Epithelial cell of proximal tubule (primary cell): ENCODE data around the gene SMOC2. TPM values are rescaled to one million over a fixed set of nuclear protein-coding genes. Genes with fewer than 3 reads are reported as not detected.

ENCODE experiments used
- DNase-seq: peaks from one replicate; pipeline ENCODE4 v3.0.0-alpha.2; 2011; ENCODE audit warnings: low read depth
- H3K4me3 ChIP-seq: 2 replicates; pipeline ENCODE4 v1.5.1; 2011; ENCODE audit warnings: low read depth, mild to moderate bottlenecking, low read length
- CTCF ChIP-seq: conservative IDR thresholded peaks from 2 replicates; pipeline ENCODE4 v1.5.1; 2012; ENCODE audit warnings: low read depth, mild to moderate bottlenecking, low read length
- total RNA-seq: library from RNA; depleted of rRNA; stranded (reverse); fragments of >200 nt; gene quantifications from 2 replicates; pipeline ENCODE4 v1.2.3, GENCODE V29; 2015

SMOC2 gene
- total RNA-seq, 1 donor from 2014 or later: 0.35 TPM

- DNase-seq: no peak
- no peak for TF ChIP-seq CTCF
- no peak overlapping the region for H3K4me3 ChIP-seq
These were observed 1.7 kb downstream of the SMOC2 start for GRCh38 chr6:168442646-168443045.

DNA sequence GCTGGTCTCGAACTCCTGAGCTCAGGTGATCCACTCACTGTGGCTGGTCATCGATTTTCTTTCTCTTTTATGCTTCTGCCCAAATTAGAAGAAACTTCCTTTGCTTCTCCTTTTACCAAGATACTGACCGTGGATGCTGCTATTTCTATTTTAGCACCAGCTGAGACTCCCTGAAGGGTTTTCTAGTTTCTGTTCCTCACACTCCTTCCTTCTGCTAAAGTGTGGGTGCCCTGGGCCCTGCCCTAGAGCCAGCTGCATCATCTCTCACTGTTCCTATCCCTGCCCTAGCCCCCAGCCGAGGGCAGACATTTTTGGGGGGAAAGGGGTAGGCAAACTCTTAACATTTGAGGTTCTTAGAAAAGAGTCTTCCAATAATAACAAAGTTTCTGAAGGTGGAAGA, 6.3 kb downstream of the SMOC2 start:
- DNase-seq: no peak
- no peak for TF ChIP-seq CTCF
- no peak overlapping the region for H3K4me3 ChIP-seq

DNA sequence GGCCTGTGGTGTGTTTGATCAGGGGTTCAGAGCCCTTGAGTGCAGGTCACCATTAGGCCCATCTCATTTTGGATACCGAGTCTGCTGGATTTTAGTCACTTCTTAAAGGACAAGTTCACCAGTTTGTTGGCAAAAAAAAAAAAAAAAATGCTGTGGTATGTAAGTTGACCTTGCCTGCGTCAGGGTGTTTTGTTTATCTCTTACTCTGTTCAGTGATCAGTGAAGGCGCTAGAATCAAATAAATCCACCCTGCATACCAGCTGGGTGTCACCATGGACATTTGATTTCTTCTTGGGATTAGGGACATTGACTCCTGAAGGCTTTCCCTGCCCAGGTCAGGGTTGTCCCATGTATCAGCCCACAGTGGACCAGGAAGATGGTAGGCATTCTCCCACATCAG, 6.7 kb downstream of the SMOC2 start:
- DNase-seq: no peak
- no peak for TF ChIP-seq CTCF
- H3K4me3 ChIP-seq: no peak overlapping the region

GRCh38 chr6:168448243-168448855, 7.4 kb downstream of the SMOC2 start:
- no peak overlapping the region for H3K4me3 ChIP-seq
- no peak for TF ChIP-seq CTCF
- DNase-seq: no peak

DNA sequence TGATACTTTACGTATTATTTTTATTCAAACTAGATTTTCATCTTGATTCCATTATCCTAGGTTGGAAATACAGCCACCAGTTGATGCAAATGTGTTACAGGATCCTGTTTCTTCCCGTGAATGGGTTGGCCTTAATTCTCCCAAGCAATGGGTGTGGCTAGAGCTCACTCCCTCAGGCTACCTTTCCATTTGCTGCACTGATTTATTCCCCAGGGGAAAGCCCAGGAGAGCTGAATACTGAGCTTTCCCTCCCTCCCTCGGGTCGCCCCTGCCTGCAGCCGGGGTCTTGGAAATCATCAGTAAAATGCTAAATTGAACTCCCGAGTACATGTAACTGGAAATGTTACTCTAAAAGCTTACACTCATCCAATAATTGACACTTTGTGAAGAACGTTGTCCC, 9.9 kb downstream of the SMOC2 start:
- H3K4me3 ChIP-seq: no peak overlapping the region
- TF ChIP-seq CTCF: no peak
- no peak for DNase-seq

DNA sequence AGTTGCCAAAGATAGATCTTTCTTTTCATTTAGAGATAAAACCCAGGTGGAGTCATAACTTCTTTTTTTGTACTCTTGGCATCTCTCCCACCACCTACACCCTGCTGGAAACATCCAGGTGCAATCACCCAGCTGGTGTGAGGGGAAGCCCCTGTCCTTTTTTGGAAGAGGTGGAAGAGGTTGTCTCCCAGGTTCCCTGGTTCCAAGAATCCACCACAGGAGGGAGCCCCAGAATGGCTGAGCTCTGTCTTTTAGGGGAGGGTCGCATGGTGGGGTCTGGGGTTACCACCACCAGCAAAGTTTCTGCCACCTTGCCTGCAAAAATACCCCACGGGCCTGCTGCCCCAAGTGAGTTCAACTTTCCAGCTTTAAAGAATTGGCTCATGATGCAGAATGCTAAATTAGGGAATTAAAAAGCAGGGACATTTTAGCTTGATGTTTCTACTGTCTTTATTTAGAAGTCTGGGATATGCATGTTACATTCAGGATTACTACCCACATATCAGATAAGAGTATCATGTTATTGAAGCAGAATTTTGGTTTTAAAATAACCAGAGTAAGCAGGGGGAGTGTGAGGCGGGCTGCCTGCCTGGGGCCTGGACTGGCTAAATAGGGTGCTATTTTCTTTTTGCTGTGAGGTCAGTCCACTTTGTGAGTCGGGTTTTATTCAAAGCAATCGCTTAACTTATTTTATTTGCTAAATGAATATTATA, 11.0 kb downstream of the SMOC2 start:
- peak; percentile 41 for TF ChIP-seq CTCF
- no peak overlapping the region for H3K4me3 ChIP-seq
- DNase-seq: no peak
